ENCODE data around the gene ST6GALNAC6. TPM values are rescaled to one million over a fixed set of nuclear protein-coding genes. Genes with fewer than 3 reads are reported as not detected.

ST6GALNAC6 gene
- total and polyA plus RNA-seq, 2 of the 8 experiments (the other 6 are each of a cell fraction or from before 2014, with no cell fraction given): 43.7 to 64.4 TPM

- no peak for TF ChIP-seq CTBP2 (IDR thresholded peaks at IDR 0.05; ENCODE audit: borderline replicate concordance, insufficient read depth, insufficient read length, low read length)
These were observed 24.0 kb downstream of the ST6GALNAC6 start (continued) for GRCh38 chr9:127875306-127875966.
